Measurements from ENCODE around the gene SSNA1.

DNA sequence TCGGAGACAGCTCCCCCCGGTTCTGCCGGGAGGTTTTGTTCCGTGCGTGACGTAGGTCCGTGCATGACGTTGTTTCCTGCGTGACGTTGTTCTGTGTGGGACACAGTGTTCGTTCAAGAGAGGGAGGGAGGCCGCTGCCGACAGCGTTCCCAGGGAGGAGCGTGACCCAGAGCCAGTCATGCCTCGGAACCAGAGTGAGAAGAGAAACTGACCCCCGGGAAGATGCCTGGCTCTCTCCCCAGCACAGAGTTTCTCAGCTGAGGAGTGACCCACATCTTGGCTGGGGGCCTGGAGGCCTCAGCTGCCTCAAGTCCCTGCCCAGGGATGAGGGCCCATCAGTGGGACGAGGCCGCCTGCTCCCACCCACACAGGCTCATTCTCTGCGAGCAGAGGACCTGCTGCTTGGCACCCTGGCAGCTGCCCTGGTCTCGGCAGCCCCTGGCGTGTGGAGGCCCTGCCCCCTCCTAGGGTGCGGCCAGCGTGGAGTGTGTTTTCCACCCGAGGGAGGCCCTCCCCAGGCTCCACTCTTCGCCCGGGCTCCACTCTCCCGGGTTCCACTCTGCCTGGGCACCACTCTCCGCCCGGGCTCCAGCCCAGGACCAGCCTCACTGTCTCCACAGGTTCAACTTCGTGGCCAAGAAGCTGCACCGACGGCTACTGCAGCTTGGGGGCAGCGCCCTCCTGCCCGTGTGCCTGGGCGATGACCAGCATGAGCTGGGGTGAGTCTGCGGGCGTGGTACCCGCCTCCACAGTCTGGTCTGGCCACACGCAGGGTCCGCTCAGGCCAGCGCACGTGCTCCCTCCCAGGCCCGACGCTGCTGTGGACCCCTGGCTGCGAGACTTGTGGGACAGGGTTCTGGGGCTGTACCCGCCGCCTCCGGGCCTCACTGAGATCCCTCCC, 24.9 kb downstream of the SSNA1 start:
- TF ChIP-seq, protein P1, sequence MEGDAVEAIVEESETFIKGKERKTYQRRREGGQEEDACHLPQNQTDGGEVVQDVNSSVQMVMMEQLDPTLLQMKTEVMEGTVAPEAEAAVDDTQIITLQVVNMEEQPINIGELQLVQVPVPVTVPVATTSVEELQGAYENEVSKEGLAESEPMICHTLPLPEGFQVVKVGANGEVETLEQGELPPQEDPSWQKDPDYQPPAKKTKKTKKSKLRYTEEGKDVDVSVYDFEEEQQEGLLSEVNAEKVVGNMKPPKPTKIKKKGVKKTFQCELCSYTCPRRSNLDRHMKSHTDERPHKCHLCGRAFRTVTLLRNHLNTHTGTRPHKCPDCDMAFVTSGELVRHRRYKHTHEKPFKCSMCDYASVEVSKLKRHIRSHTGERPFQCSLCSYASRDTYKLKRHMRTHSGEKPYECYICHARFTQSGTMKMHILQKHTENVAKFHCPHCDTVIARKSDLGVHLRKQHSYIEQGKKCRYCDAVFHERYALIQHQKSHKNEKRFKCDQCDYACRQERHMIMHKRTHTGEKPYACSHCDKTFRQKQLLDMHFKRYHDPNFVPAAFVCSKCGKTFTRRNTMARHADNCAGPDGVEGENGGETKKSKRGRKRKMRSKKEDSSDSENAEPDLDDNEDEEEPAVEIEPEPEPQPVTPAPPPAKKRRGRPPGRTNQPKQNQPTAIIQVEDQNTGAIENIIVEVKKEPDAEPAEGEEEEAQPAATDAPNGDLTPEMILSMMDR (IDR thresholded peaks at IDR 0.05 in 2 of 3, conservative IDR thresholded peaks at IDR 0.05 in 1 of 3; ENCODE audit: insufficient read depth in 2 of 3, low read depth in 1 of 3, low read length in 3 of 3) = peak in 2 of 3 experiments; percentile 32 to 41; a peak in 3 of 6 replicates
- no peak for TF ChIP-seq EP300 (IDR thresholded peaks at IDR 0.05; ENCODE audit: low read length)
- TF ChIP-seq TBP (optimal IDR thresholded peaks at IDR 0.05; ENCODE audit: low read depth, low read length) = no peak
- TF ChIP-seq, protein P2, sequence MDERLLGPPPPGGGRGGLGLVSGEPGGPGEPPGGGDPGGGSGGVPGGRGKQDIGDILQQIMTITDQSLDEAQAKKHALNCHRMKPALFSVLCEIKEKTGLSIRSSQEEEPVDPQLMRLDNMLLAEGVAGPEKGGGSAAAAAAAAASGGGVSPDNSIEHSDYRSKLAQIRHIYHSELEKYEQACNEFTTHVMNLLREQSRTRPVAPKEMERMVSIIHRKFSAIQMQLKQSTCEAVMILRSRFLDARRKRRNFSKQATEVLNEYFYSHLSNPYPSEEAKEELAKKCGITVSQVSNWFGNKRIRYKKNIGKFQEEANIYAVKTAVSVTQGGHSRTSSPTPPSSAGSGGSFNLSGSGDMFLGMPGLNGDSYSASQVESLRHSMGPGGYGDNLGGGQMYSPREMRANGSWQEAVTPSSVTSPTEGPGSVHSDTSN (CRISPR knock-in tag; IDR thresholded peaks at IDR 0.05; ENCODE audit: low read depth) = no peak
- TF ChIP-seq, protein P2 (tag; conservative IDR thresholded peaks at IDR 0.05; ENCODE audit: low read depth) = no peak
- TF ChIP-seq, protein P3, sequence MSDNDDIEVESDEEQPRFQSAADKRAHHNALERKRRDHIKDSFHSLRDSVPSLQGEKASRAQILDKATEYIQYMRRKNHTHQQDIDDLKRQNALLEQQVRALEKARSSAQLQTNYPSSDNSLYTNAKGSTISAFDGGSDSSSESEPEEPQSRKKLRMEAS (CRISPR knock-in tag; IDR thresholded peaks at IDR 0.05) = no peak
- TF ChIP-seq, protein P4, sequence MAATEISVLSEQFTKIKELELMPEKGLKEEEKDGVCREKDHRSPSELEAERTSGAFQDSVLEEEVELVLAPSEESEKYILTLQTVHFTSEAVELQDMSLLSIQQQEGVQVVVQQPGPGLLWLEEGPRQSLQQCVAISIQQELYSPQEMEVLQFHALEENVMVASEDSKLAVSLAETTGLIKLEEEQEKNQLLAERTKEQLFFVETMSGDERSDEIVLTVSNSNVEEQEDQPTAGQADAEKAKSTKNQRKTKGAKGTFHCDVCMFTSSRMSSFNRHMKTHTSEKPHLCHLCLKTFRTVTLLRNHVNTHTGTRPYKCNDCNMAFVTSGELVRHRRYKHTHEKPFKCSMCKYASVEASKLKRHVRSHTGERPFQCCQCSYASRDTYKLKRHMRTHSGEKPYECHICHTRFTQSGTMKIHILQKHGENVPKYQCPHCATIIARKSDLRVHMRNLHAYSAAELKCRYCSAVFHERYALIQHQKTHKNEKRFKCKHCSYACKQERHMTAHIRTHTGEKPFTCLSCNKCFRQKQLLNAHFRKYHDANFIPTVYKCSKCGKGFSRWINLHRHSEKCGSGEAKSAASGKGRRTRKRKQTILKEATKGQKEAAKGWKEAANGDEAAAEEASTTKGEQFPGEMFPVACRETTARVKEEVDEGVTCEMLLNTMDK (IDR thresholded peaks at IDR 0.05; ENCODE audit: borderline replicate concordance, insufficient read depth, low read depth, low read length, poor library complexity, severe bottlenecking) = no peak
- no peak for TF ChIP-seq PCBP2 (IDR thresholded peaks at IDR 0.05; ENCODE audit: low read depth, low read length, poor library complexity, severe bottlenecking)
- no peak for TF ChIP-seq PTBP1 (IDR thresholded peaks at IDR 0.05; ENCODE audit: low read depth, low read length)
- TF ChIP-seq, protein P5, sequence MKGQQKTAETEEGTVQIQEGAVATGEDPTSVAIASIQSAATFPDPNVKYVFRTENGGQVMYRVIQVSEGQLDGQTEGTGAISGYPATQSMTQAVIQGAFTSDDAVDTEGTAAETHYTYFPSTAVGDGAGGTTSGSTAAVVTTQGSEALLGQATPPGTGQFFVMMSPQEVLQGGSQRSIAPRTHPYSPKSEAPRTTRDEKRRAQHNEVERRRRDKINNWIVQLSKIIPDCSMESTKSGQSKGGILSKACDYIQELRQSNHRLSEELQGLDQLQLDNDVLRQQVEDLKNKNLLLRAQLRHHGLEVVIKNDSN (CRISPR knock-in tag; IDR thresholded peaks at IDR 0.05) = no peak
- no peak for TF ChIP-seq ZNF324 (CRISPR knock-in tag; IDR thresholded peaks at IDR 0.05)
- TF ChIP-seq STAT5B (CRISPR knock-in tag; IDR thresholded peaks at IDR 0.05) = no peak
